Adipocyte (in vitro differentiated cells): ENCODE measurements around the gene LRFN2.

Experiments used
- DNase-seq: peaks from one replicate; pipeline ENCODE4 v3.0.0-alpha.2; 2015; ENCODE audit warnings: low read depth
- H3K27me3 ChIP-seq: replicated peaks from 2 replicates; pipeline ENCODE4 v1.7.0; 2013; ENCODE audit warnings: mild to moderate bottlenecking, low read length, moderate library complexity; ENCODE audit not compliant: control insufficient read depth, insufficient read depth
- H3K36me3 ChIP-seq: 2 replicates; pipeline ENCODE4 v1.7.0; 2013; ENCODE audit warnings: low read length, mild to moderate bottlenecking, moderate library complexity; ENCODE audit not compliant: control insufficient read depth, insufficient read depth, severe bottlenecking
- H3K4me1 ChIP-seq: 2 replicates; pipeline ENCODE4 v1.7.0; 2013; ENCODE audit warnings: mild to moderate bottlenecking, low read length, moderate library complexity; ENCODE audit not compliant: control insufficient read depth, insufficient read depth
- H3K4me3 ChIP-seq: 2 replicates; pipeline ENCODE4 v1.7.0; 2013; ENCODE audit warnings: mild to moderate bottlenecking, low read length, moderate library complexity
- H3K9ac ChIP-seq: 2 replicates; pipeline ENCODE4 v1.7.0; 2013; ENCODE audit warnings: mild to moderate bottlenecking, low read length, moderate library complexity
- H3K9me3 ChIP-seq: 2 replicates; pipeline ENCODE4 v1.7.0; 2013; ENCODE audit warnings: mild to moderate bottlenecking, low read length, moderate library complexity; ENCODE audit not compliant: control insufficient read depth

LRFN2 gene

DNA sequence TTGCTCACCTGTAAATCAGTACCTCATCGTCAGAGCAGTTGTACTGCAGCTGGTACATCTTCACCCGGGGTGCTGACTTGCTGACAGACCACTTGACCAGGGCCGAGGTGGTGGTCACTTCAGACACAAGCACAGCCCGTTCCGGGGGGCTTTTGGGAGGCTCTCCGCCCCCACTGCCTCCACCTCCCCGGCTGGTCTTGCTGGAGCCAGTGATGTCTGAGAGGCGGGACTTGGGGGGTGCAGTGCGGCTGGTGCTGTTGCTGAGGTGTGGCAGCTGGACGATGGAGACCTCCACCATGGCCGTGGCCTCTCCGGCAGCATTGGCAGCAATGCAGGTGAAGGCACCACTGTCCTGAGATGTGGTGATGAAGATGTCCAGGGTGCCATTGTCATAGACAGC lies 155.5 kb downstream of the LRFN2 start:
- H3K9ac ChIP-seq, result no peak overlapping the region
- no peaks in the 10 kb centered on the region for H3K36me3 ChIP-seq
- H3K27me3 ChIP-seq, result peaks cover 29% of the 10 kb centered on the region
- H3K4me1 ChIP-seq, result no peaks in the 10 kb centered on the region
- H3K4me3 ChIP-seq, result no peak overlapping the region
- no peaks in the 10 kb centered on the region for H3K9me3 ChIP-seq
- DNase-seq, result no peak

DNA sequence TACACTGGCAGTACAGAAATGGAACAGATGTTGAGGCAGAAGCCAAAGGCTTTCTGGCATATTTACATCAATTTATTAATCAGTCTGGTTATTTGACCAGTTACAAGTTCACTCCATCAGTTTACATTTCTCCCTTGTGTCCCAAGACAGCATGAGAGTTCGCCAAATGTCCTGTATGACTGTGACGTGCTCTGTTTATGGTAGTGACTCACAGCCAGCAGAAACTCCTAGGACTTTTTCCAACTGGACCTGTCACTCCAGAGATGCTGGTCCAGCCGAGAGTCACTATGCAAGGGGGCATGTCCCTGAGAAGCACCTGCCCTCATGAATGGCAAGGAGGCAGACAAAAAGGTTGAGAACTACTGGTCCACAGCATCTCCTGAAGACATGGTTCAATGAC lies 160.0 kb downstream of the LRFN2 start:
- H3K9ac ChIP-seq, result no peak overlapping the region
- no peak overlapping the region for H3K4me3 ChIP-seq
- peaks cover 23% of the 10 kb centered on the region for H3K27me3 ChIP-seq
- no peak for DNase-seq
- H3K9me3 ChIP-seq, result no peaks in the 10 kb centered on the region
- H3K4me1 ChIP-seq, result no peaks in the 10 kb centered on the region
- H3K36me3 ChIP-seq, result no peaks in the 10 kb centered on the region

DNA sequence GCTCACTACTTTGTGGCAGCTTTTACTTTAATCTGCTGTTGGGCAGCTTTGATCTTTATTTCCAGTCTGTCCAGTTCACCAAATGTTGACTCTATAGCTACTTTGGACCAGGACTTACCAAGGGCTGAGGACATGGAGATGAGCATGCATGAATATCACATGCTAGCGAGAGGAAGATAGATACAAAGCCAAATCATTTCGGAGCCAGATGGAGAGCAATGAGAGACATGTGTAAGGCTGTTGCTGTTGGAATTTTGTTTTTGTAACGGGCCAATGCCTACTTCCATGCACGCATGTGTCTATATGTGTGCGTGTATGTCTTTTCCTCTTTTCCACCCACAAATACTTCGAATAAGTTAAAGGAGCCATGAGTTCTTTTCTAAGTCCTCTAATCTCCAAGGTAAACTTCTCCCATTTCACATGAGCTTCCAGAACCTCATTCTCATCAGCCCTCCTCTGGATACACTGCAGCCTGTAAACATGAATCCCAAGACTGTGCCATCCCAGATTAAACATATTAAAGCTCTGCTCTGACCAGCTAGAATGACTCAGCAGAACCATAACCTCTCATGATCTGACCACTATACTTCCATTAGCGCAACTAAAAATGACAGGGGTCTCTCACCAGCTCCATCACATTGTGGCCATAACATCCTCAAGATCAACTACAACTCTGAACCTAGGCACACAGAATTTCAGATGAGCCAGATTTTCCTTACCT lies 160.7 kb downstream of the LRFN2 start:
- Histone ChIP-seq H3K4me3 (no peak overlapping the region), H3K36me3 (no peaks in the 10 kb centered on the region), H3K9me3 (no peaks in the 10 kb centered on the region), H3K27me3 (peaks cover 23% of the 10 kb centered on the region), H3K9ac (no peak overlapping the region), H3K4me1 (no peaks in the 10 kb centered on the region)
- no peak for DNase-seq

DNA sequence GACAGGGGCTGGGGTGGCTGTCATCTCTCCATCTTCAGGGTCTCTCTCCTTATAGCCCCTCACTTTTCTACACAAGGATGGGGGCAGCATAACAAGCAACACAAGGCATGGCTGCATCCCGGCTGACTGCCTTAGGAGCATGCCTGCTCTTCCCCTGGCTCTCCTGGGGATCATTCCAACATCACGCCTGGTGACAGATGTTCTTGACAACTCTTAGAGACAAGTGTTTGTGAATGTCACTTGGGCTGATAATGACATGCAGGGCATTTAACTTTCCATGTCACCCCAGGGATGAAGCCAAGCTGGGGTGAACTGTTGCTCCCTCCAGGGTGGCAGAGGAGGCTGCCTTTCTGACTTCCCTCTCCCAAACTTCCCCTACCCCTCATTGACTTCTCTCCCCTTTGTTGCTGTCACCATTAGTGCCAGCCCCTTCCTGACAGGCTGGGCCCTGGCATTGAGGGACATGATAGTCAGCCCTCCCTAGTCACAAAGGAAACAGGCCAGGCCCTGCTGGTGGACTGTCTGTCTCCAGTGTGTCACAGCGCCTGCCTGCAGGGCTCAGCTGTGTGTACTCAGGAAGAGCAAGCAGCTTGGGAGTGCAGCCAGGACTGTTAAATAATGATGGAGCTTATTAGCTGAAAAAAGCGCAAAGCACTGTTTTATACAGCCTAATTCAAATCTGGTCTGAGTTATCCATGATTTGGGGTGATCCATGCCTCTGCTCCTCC lies 161.8 kb downstream of the LRFN2 start:
- Histone ChIP-seq H3K27me3 (peaks cover 27% of the 10 kb centered on the region), H3K36me3 (no peaks in the 10 kb centered on the region), H3K4me3 (no peak overlapping the region), H3K9me3 (no peaks in the 10 kb centered on the region), H3K9ac (no peak overlapping the region), H3K4me1 (no peaks in the 10 kb centered on the region)
- DNase-seq, result no peak

DNA sequence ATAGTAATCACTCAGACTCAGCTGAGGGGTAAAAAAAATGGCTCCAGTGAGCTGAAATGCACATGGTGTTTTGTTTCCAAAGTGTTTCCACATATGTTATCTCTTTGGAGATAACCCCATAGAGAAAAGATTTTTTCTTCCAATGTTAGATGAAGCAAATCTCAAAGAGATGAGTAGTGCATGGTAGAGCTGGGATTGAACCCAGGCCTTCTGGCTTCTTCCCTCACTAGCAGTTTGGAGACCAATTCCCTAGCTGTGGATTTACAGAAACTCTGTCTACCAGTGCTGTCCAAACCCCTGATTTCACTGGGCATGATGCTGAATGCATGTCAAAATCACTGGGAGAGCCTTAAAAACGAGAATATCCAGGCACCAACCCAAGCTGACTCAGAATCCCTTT lies 165.1 kb downstream of the LRFN2 start:
- no peak for DNase-seq
- Histone ChIP-seq H3K9me3 (no peaks in the 10 kb centered on the region), H3K4me1 (peaks cover 8% of the 10 kb centered on the region), H3K9ac (no peak overlapping the region), H3K4me3 (no peak overlapping the region), H3K36me3 (no peaks in the 10 kb centered on the region), H3K27me3 (peaks cover 23% of the 10 kb centered on the region)

DNA sequence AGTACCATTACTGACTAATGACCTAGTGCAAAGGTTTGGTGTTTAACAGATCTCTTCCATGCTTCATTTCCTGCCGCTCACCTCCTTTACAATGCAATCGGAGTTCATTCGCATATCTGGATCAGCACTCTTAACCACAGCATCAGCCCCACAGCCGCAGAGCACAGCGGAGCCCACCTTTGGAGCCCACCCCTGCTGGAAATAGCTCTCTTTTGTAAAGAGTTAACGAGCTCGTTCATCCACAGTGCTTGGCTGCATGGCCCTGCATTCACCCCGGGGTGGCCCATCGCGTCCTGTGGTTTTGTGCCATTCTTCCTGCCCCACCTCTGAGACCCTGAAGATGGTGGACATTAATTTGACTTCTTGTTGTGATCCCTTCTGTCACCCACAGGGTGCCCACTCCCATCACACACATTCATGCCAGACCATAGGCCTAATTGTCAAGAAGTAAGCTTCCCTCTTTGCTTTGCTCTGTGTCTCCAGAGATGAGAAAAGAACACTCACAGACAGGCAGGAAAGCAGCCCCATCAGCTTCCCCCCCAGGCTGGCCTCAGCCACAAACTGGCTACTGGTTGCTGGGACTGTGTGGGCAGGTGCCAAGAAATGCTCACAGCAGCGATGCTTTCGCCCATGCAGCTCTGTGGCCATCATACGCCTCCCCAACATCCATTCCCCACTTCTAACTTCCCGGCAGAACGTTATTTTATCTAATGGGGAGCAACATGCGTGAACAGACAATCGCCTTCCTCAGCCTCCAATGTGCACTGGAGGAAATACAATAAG lies 167.0 kb downstream of the LRFN2 start:
- DNase-seq, result no peak
- H3K4me3 ChIP-seq, result no peak overlapping the region
- no peaks in the 10 kb centered on the region for H3K9me3 ChIP-seq
- H3K4me1 ChIP-seq, result peaks cover 8% of the 10 kb centered on the region
- H3K27me3 ChIP-seq, result peaks cover 20% of the 10 kb centered on the region
- H3K9ac ChIP-seq, result no peak overlapping the region
- no peaks in the 10 kb centered on the region for H3K36me3 ChIP-seq

DNA sequence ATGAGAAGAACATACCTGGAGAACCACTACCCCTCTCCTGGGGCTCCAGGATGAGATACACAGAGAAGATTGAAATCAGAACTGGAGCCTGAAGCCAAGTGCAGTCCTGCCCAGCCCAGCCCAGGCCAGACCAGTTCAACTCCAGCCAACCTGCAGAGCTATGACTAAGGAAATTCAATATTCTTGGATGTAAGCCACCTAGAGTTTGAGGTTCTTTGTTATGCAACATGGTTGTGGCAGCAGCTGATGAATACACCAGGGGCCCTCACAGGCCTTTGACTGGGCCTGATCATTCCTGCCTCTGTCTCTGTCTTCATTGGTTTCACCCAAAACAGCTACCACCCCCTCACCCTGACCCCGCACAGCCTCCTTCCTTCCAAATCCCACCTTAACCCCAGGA lies 167.8 kb downstream of the LRFN2 start:
- Histone ChIP-seq H3K27me3 (peaks cover 14% of the 10 kb centered on the region), H3K36me3 (no peaks in the 10 kb centered on the region)
- no peak for DNase-seq

DNA sequence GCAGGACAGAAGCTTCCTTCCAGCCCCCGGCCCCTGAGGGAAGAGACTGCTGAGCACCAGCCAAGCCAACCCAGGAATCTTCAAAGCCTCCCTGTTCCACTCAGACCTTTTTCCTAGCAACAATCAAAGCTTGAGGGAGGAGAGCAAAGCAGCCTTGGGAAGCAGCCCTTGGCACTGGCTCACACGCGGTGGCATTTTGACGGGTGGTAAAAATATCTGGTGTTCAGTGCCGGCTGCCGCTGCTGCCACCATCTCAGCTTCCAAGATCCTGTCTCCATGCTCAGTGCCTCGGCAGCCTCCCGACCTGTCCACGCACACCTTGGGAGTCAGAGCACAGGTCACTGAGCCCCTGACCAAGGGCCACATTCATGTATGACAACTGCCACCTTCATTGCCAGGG lies 170.1 kb downstream of the LRFN2 start:
- Histone ChIP-seq H3K27me3 (peaks cover 11% of the 10 kb centered on the region), H3K9ac (no peak overlapping the region), H3K36me3 (no peaks in the 10 kb centered on the region), H3K4me1 (peaks cover 8% of the 10 kb centered on the region), H3K4me3 (no peak overlapping the region), H3K9me3 (no peaks in the 10 kb centered on the region)
- no peak for DNase-seq

More for the DNA sequence above, 167.8 kb downstream of the LRFN2 start:
- peaks cover 8% of the 10 kb centered on the region for H3K4me1 ChIP-seq
- H3K9me3 ChIP-seq, result no peaks in the 10 kb centered on the region
- no peak overlapping the region for H3K4me3 ChIP-seq
- H3K9ac ChIP-seq, result no peak overlapping the region

DNA sequence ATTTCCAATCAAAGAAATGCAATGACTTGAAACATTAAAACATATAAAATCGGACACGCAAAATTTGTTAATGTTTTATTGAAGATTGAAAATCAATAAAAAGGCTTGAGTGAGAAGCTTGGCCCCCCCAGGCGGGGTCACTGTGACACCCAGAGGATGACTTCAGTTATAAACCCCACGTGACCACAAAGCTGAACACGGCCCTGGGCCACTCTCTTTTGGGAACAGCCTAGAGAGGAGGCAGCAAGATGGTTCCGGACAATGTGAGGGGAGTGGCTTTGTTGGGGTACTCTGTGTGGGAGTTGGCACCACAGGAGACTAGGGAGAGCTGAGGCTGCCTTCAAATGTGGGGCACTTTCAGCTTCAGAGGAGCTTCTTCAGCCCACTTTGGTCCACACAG lies 172.5 kb downstream of the LRFN2 start:
- Histone ChIP-seq H3K9ac (no peak overlapping the region), H3K4me1 (peaks cover 11% of the 10 kb centered on the region), H3K36me3 (no peaks in the 10 kb centered on the region), H3K27me3 (no peaks in the 10 kb centered on the region), H3K4me3 (no peak overlapping the region), H3K9me3 (no peaks in the 10 kb centered on the region)
- DNase-seq, result no peak

DNA sequence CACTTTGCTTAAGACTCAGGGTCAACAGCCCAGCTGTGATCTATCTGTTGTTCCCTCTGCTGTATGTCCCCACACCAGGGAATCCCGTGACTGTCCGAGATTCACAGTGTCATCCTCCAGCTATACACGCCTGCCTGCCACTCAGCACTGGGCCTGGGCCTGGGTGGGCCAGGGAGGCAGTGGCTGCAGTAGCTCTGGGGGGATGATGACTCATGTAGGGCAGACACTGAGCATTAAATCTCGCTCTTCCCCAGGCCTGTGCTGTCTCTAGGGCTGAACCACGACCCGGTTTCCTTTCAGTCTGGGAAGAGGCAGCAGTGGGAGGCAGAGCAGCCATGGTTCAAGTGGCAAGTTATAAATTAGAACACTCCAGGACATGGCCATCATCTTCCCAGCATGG lies 173.9 kb downstream of the LRFN2 start:
- no peaks in the 10 kb centered on the region for H3K27me3 ChIP-seq
- no peak overlapping the region for H3K4me3 ChIP-seq
- no peak for DNase-seq
- H3K9me3 ChIP-seq, result no peaks in the 10 kb centered on the region
- no peak overlapping the region for H3K9ac ChIP-seq
- H3K36me3 ChIP-seq, result no peaks in the 10 kb centered on the region
- H3K4me1 ChIP-seq, result peaks cover 16% of the 10 kb centered on the region

DNA sequence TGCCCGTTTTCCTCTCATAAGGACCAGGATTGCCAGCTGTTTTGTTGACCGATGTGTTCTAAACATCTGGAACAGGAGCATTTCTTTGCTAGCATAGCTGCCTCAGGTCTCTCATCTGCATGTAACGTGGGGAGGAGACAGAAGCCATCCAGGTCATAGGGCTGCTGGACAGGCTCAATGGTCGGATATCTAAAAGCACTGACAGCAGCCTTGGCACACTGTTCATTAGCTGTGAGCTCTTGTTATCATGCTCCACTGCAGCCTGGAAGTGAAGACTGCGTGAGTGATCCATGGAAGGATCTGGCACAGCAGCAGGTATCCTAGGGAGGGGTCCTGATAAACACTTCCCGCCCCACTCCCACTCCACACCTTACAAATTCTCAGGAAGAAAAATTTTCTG lies 175.3 kb downstream of the LRFN2 start:
- no peak overlapping the region for H3K9ac ChIP-seq
- H3K9me3 ChIP-seq, result no peaks in the 10 kb centered on the region
- H3K4me1 ChIP-seq, result peaks cover 16% of the 10 kb centered on the region
- H3K4me3 ChIP-seq, result no peak overlapping the region
- H3K36me3 ChIP-seq, result no peaks in the 10 kb centered on the region
- H3K27me3 ChIP-seq, result no peaks in the 10 kb centered on the region
- no peak for DNase-seq
